OCI-LY3 (cell line): ENCODE data around the gene CUL2.
A peak's percentile ranks its signal among the peaks of the same experiment; 100 is the strongest.

Source experiments
- H2AFZ ChIP-seq: fragments of 200-600, 300-600 bp; shearing (Covaris generic); 2 replicates; pipeline ENCODE4 v1.6.0; 2014; ENCODE audit warnings: antibody characterized with exemption, low read depth, low read length
- H3K27ac ChIP-seq: fragments of 200-600, 300-600 bp; sonication (generic); 2 replicates; pipeline ENCODE4 v1.5.1; 2014; ENCODE audit warnings: mild to moderate bottlenecking, low read length, moderate library complexity, mixed read lengths
- H3K27me3 ChIP-seq: fragments of 200-600, 300-600 bp; sonication (generic); 2 replicates; pipeline ENCODE4 v1.6.1; 2014; ENCODE audit warnings: low read depth, low read length, mixed read lengths
- H3K36me3 ChIP-seq: fragments of 200-600, 300-600 bp; sonication (generic); replicated peaks from 2 replicates; pipeline ENCODE3; 2014; ENCODE audit warnings: low read depth, low read length, mixed read lengths
- H3K4me1 ChIP-seq: fragments of 300-600, 200-600 bp; sonication (generic); 2 replicates; pipeline ENCODE4 v1.6.1; 2014; ENCODE audit warnings: low read length, mixed read lengths
- H3K4me2 ChIP-seq: fragments of 200-600, 300-600 bp; sonication (generic); 2 replicates; pipeline ENCODE4 v1.6.1; 2014; ENCODE audit warnings: low read length, mixed read lengths
- H3K4me3 ChIP-seq: fragments of 300-600, 200-600 bp; sonication (generic); 2 replicates; pipeline ENCODE4 v1.5.1; 2014; ENCODE audit warnings: antibody characterized with exemption, mild to moderate bottlenecking, low read length, moderate library complexity
- H3K79me2 ChIP-seq: fragments of 300-600, 200-600 bp; shearing (Covaris generic); 2 replicates; pipeline ENCODE4 v1.6.1; 2014; ENCODE audit warnings: mild to moderate bottlenecking, low read length, mixed read lengths
- H3K9ac ChIP-seq: fragments of 300-600, 200-600 bp; shearing (Covaris generic); 2 replicates; pipeline ENCODE4 v1.6.0; 2014; ENCODE audit warnings: mild to moderate bottlenecking, low read length, moderate library complexity
- H3K9me3 ChIP-seq: fragments of 200-600, 300-600 bp; shearing (Covaris generic); 2 replicates; pipeline ENCODE4 v1.6.1; 2014; ENCODE audit warnings: low read length, mixed read lengths; ENCODE audit not compliant: insufficient read depth
- H4K20me1 ChIP-seq: fragments of 200-600, 300-600 bp; sonication (generic); 2 replicates; pipeline ENCODE4 v1.6.1; 2016; ENCODE audit warnings: low read length, mixed read lengths; ENCODE audit not compliant: insufficient read depth
- CTCF ChIP-seq: fragments of 200-600, 300-600 bp; sonication (generic); IDR thresholded peaks from 2 replicates; pipeline ENCODE4 v1.5.1; 2014; ENCODE audit warnings: antibody characterized with exemption, low read length, low read depth
- EZH2phosphoT487 ChIP-seq: fragments of 200-600 bp; shearing (Covaris generic); IDR thresholded peaks from 2 replicates; pipeline ENCODE4 v1.6.1; 2018; ENCODE audit warnings: antibody characterized with exemption, mixed run types, low read depth

Gene CUL2

GRCh38 chr10:35126530-35127288 is 36.6 kb upstream of the CUL2 start, which contains the start of gene CREM:
TSS of gene CREM (plus strand) at chr10:35126846. CDS start at chr10:35137836, 10,990 bp downstream.
- Histone ChIP-seq H3K27ac (peak within 1 kb of the TSS; percentile 94), H3K9ac (peak within 1 kb of the TSS; percentile 98), H3K4me2 (peak within 1 kb of the TSS; percentile 85), H3K4me3 (peak within 1 kb of the TSS; percentile 95), H3K27me3 (no peaks in the 10 kb centered on the region), H3K79me2 (peaks cover 24% of the 10 kb centered on the region), H3K36me3 (peaks cover 3% of the 10 kb centered on the region), H3K4me1 (peaks cover 30% of the 10 kb centered on the region), H2AFZ (peak within 1 kb of the TSS; percentile 52; the same call in 1 of the 2 replicates), H4K20me1 (no peaks in the 10 kb centered on the region), H3K9me3 (no peaks in the 10 kb centered on the region)
- TF ChIP-seq CTCF (peak; percentile 60), EZH2phosphoT487 (no peak)

- no peak for TF ChIP-seq CTCF
- Histone ChIP-seq H3K4me2 (peak overlapping the region; percentile 72), H3K36me3 (peaks cover 3% of the 10 kb centered on the region), H4K20me1 (no peaks in the 10 kb centered on the region), H3K79me2 (peaks cover 20% of the 10 kb centered on the region), H3K4me1 (peaks cover 23% of the 10 kb centered on the region), H3K4me3 (peak overlapping the region; percentile 89), H3K9ac (peak overlapping the region; percentile 77), H3K9me3 (no peaks in the 10 kb centered on the region), H3K27me3 (no peaks in the 10 kb centered on the region), H2AFZ (peak overlapping the region; percentile 52; the same call in 1 of the 2 replicates), H3K27ac (peak overlapping the region; percentile 55)
Measured at GRCh38 chr10:35126062-35126529, 36.0 kb upstream of the CUL2 start.

GRCh38 chr10:35124540-35124939 is 34.4 kb upstream of the CUL2 start:
- Histone ChIP-seq H3K4me2 (no peak overlapping the region), H3K79me2 (peaks cover 18% of the 10 kb centered on the region), H3K4me1 (peaks cover 14% of the 10 kb centered on the region), H3K4me3 (no peak overlapping the region), H3K36me3 (peaks cover 3% of the 10 kb centered on the region), H3K9ac (no peak overlapping the region), H2AFZ (no peak overlapping the region), H3K27me3 (no peaks in the 10 kb centered on the region), H3K9me3 (no peaks in the 10 kb centered on the region), H4K20me1 (no peaks in the 10 kb centered on the region), H3K27ac (no peak overlapping the region)
- no peak for TF ChIP-seq CTCF
- TF ChIP-seq EZH2phosphoT487: no peak

GRCh38 chr10:35119378-35119777 is 29.2 kb upstream of the CUL2 start:
- no peak overlapping the region for H2AFZ ChIP-seq
- TF ChIP-seq CTCF (no peak), EZH2phosphoT487 (no peak)
- no peaks in the 10 kb centered on the region for H3K27me3 ChIP-seq
- peaks cover 7% of the 10 kb centered on the region for H3K4me1 ChIP-seq
- no peak overlapping the region for H3K4me2 ChIP-seq
- no peaks in the 10 kb centered on the region for H3K36me3 ChIP-seq
- no peaks in the 10 kb centered on the region for H3K79me2 ChIP-seq
- H4K20me1 ChIP-seq: no peaks in the 10 kb centered on the region
- H3K27ac ChIP-seq: no peak overlapping the region
- no peak overlapping the region for H3K9ac ChIP-seq
- H3K9me3 ChIP-seq: no peaks in the 10 kb centered on the region
- H3K4me3 ChIP-seq: no peak overlapping the region
